ENCODE data around the gene MYOCD. TPM values are rescaled to one million over a fixed set of nuclear protein-coding genes. Genes with fewer than 3 reads are reported as not detected.

Gene MYOCD
- total and polyA plus RNA-seq, 4 donors, result 24.8 to 251 (median 61.4) TPM

DNA sequence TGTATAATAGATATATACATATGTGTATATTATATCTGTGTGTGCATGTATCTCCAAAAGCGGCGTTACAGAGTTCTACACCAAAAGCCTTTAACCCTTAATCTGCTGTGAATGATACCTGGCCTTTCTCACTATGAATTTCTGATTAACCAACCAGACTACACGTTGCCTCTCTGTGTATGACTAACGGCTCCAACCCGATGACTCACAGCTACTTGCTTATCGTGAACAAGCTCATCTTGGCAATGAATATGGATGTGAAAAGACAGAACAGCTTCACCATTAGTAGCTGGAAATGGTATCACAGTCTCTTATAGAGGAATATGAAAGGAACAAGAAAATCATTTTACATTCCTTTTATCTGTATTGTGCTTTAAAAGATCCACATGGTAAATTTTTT is 99.9 kb downstream of the MYOCD start:
- H3K9me3 ChIP-seq (ENCODE audit: control insufficient read depth, low read length), result no peaks in the 10 kb centered on the region
- no peak overlapping the region for H3K4me3 ChIP-seq (ENCODE audit: low read length in 2 of 2)
- DNase-seq (peak in 1 of 2 donors; percentile 57), ATAC-seq (ENCODE audit: low FRiP score) (no peak)
- peaks cover 4 to 12% of the 10 kb centered on the region in 2 donors for H3K36me3 ChIP-seq (ENCODE audit: control insufficient read depth in 1 of 2, insufficient read depth in 2 of 2, low read length in 1 of 2)
- no peaks in the 10 kb centered on the region for H3K27me3 ChIP-seq (ENCODE audit: control insufficient read depth in 1 of 2, insufficient read depth in 2 of 2, low read length in 1 of 2)
- no peaks in the 10 kb centered on the region for H3K4me1 ChIP-seq (ENCODE audit: control insufficient read depth in 1 of 2, insufficient read depth in 2 of 2, low read length in 2 of 2)
- intact Hi-C loops (cut with DNase I), result no loop called here
- H3K27ac ChIP-seq (ENCODE audit: low read depth in 1 of 2, low read length in 2 of 2), result no peak overlapping the region
- 28 to 36% methylated on average over 6 of the region's 6 CpGs for WGBS, 2 donors

DNA sequence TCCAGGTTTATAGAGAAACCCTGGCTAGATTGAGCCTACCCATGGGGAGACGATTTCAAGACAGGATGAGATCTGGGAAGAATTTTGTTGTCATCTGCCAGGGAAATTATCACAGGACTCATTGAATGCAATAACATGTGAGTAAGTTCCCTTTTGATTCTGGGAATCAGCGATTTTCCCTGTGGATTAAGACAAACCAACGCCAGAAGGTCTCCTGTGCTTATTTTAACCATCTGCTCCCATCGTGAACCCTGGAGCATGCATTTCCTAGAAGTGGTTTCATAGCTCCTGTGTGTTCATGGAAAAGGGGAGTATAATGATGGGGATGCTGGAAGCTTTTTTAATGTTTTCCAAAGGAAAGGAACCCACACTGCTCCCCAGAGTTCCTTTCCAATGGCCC is 102.6 kb downstream of the MYOCD start:
- Histone ChIP-seq H3K27me3 (ENCODE audit: control insufficient read depth in 1 of 2, insufficient read depth in 2 of 2, low read length in 1 of 2) (no peaks in the 10 kb centered on the region), H3K27ac (ENCODE audit: low read depth in 1 of 2, low read length in 2 of 2) (no peak overlapping the region), H3K4me1 (ENCODE audit: control insufficient read depth in 1 of 2, insufficient read depth in 2 of 2, low read length in 2 of 2) (no peaks in the 10 kb centered on the region), H3K9me3 (ENCODE audit: control insufficient read depth, low read length) (no peaks in the 10 kb centered on the region), H3K4me3 (ENCODE audit: low read length in 2 of 2) (no peak overlapping the region), H3K36me3 (ENCODE audit: control insufficient read depth in 1 of 2, insufficient read depth in 2 of 2, low read length in 1 of 2) (peaks cover 2 to 4% of the 10 kb centered on the region in 2 donors)
- WGBS, 2 donors, result 66 to 70% methylated on average over 4 of the region's 4 CpGs
- DNase-seq (no peak), ATAC-seq (ENCODE audit: low FRiP score) (no peak)
- intact Hi-C loops (cut with DNase I), result no loop called here

DNA sequence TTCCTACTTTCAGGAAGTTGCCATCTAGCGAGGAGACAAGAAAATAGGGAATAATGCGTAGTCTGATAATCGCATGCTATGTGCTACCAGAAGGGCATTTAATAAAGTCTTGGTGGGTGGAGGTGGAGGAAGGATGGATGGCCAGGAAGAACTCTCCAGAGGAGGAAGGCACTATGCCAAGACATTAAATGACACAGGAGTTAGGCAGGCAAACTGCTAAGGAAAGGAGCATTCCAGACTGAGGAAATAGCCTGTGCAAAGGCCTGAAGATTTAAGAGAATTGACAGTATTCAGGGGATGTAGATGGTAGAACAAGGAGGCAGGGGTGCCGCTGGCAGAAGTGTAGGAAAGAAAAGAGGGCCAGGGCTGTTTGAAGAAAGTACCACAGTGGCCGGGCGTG is 104.3 kb downstream of the MYOCD start:
- Histone ChIP-seq H3K4me1 (ENCODE audit: control insufficient read depth in 1 of 2, insufficient read depth in 2 of 2, low read length in 2 of 2) (no peaks in the 10 kb centered on the region), H3K4me3 (ENCODE audit: low read length in 2 of 2) (no peak overlapping the region), H3K27me3 (ENCODE audit: control insufficient read depth in 1 of 2, insufficient read depth in 2 of 2, low read length in 1 of 2) (no peaks in the 10 kb centered on the region), H3K27ac (ENCODE audit: low read depth in 1 of 2, low read length in 2 of 2) (no peak overlapping the region), H3K36me3 (ENCODE audit: control insufficient read depth in 1 of 2, insufficient read depth in 2 of 2, low read length in 1 of 2) (no peaks in the 10 kb centered on the region), H3K9me3 (ENCODE audit: control insufficient read depth, low read length) (no peaks in the 10 kb centered on the region)
- WGBS, 2 donors, result 91% methylated on average over 6 of the region's 6 CpGs
- DNase-seq, result no peak
- no peak for ATAC-seq (ENCODE audit: low FRiP score)
- intact Hi-C loops (cut with DNase I), result no loop called here

DNA sequence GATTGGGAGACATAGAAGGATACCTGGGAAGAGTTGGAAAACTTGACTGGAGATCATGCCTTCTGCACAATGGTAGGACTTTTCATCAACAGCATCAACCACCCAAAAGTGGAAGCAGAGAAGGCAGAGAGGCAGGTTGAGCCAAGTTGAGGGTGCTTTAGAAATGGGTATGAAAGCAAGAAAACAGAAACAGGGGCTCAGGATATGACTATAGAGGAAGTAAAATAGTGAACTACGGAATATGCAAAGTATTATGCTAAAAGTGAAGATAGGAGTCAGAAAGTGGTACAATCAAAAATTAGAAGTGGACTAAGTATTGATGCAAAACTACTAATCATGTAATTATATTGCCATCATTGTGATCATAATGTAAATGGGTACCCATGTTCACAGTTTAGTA is 107.5 kb downstream of the MYOCD start:
- H3K9me3 ChIP-seq (ENCODE audit: control insufficient read depth, low read length), result no peaks in the 10 kb centered on the region
- no peaks in the 10 kb centered on the region for H3K4me1 ChIP-seq (ENCODE audit: control insufficient read depth in 1 of 2, insufficient read depth in 2 of 2, low read length in 2 of 2)
- intact Hi-C loops (cut with DNase I), result no loop called here
- ATAC-seq (ENCODE audit: low FRiP score) (no peak), DNase-seq (no peak)
- no peak overlapping the region for H3K4me3 ChIP-seq (ENCODE audit: low read length in 2 of 2)
- H3K27me3 ChIP-seq (ENCODE audit: control insufficient read depth in 1 of 2, insufficient read depth in 2 of 2, low read length in 1 of 2), result no peaks in the 10 kb centered on the region
- H3K27ac ChIP-seq (ENCODE audit: low read depth in 1 of 2, low read length in 2 of 2), result no peak overlapping the region
- 62 to 69% methylated on average over 1 of the region's 1 CpG for WGBS, 2 donors
- H3K36me3 ChIP-seq (ENCODE audit: control insufficient read depth in 1 of 2, insufficient read depth in 2 of 2, low read length in 1 of 2), result peaks cover 0 to 3% of the 10 kb centered on the region in 2 donors

DNA sequence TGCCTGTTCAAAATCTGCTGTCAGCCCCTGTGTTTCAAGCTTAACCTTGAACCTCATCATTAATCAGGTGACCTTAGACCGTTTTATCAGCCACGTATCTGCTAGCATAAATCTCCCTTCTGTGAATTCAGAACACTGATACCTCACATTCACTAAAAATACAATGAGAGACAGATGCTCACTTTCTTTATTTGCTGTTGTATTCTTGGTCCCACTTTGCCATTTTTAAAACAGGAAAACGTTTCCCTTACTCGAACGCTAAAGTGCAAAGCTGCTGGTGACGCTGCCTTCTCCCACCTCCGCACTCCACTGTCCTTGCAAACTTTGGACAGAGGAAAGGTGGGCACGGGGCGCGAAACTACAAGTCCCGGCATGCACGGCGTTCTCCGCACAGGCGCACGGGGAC is 123.4 kb downstream of the MYOCD start:
- Histone ChIP-seq H3K4me3 (ENCODE audit: low read length in 2 of 2) (peak overlapping the region; percentile 86 to 88), H3K9me3 (ENCODE audit: control insufficient read depth, low read length) (no peaks in the 10 kb centered on the region), H3K27ac (ENCODE audit: low read depth in 1 of 2, low read length in 2 of 2) (no peak overlapping the region), H3K4me1 (ENCODE audit: control insufficient read depth in 1 of 2, insufficient read depth in 2 of 2, low read length in 2 of 2) (no peaks in the 10 kb centered on the region), H3K36me3 (ENCODE audit: control insufficient read depth in 1 of 2, insufficient read depth in 2 of 2, low read length in 1 of 2) (no peaks in the 10 kb centered on the region), H3K27me3 (ENCODE audit: control insufficient read depth in 1 of 2, insufficient read depth in 2 of 2, low read length in 1 of 2) (no peaks in the 10 kb centered on the region)
- WGBS, 2 donors, result 1% methylated on average over 16 of the region's 16 CpGs
- no peak for DNase-seq
- ATAC-seq (ENCODE audit: low FRiP score), result no peak
- intact Hi-C loops (cut with DNase I), result no loop called here

DNA sequence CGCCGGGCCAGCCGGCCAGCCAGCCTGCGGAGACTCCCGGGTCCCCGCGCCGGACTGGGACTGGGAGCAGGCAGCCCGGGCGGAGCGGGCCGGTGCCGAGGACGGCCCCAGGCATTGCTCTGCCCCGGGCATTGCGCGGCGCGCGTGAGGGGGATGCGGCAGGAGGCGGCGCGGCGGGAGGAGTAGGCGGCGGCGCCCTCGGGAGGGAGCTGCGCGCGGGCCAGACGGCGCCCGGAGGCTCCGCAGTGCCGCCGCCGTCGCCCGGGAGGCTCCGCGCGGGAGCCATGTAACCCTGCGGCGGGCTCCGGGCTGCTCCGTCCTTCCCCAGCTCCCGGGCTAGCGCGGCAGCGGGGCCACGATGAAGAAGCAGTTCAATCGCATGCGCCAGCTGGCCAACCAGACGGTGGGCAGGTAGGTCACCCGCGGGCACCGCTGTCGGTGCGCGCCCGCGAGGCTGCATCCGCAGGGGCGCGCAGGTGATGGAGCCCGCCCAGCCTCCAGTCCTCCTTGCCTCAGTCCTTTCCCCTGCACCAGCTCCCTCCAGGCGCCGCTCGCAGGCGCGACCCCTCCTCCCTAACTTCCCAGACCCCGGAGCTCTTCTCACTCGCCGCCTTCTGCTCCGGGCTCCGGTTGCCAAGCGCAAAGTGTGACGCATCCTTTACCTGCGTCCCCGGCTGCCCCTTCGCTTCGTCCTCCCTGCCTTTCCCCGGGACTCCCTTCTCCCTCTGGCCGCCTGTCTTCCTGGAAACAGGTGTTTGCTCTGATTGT is 124.0 kb downstream of the MYOCD start, which contains the start of gene ARHGAP44:
Gene ARHGAP44, plus strand, starts transcription at position 18 of the 768 bp plus-strand sequence. Its CDS starts 341 bp downstream, at position 359.
- peak; percentile 74 to 91 for DNase-seq
- Histone ChIP-seq H3K27ac (ENCODE audit: low read depth in 1 of 2, low read length in 2 of 2) (peak within 1 kb of the TSS in 1 of 2 donors; percentile 61), H3K36me3 (ENCODE audit: control insufficient read depth in 1 of 2, insufficient read depth in 2 of 2, low read length in 1 of 2) (no peaks in the 10 kb centered on the region), H3K9me3 (ENCODE audit: control insufficient read depth, low read length) (no peaks in the 10 kb centered on the region), H3K4me1 (ENCODE audit: control insufficient read depth in 1 of 2, insufficient read depth in 2 of 2, low read length in 2 of 2) (no peaks in the 10 kb centered on the region), H3K27me3 (ENCODE audit: control insufficient read depth in 1 of 2, insufficient read depth in 2 of 2, low read length in 1 of 2) (no peaks in the 10 kb centered on the region), H3K4me3 (ENCODE audit: low read length in 2 of 2) (peak within 1 kb of the TSS; percentile 86 to 88)
- ATAC-seq (ENCODE audit: low FRiP score), result peak; percentile 90
- WGBS, 2 donors, result 0 to 1% methylated on average over 53 to 86 of the region's 86 CpGs
- intact Hi-C loops (cut with DNase I), result loop anchor here in 1 of 2 donors (5.0 kb wide), 1 partner anchor 53 kb away; no protein-coding TSS in a partner anchor

DNA sequence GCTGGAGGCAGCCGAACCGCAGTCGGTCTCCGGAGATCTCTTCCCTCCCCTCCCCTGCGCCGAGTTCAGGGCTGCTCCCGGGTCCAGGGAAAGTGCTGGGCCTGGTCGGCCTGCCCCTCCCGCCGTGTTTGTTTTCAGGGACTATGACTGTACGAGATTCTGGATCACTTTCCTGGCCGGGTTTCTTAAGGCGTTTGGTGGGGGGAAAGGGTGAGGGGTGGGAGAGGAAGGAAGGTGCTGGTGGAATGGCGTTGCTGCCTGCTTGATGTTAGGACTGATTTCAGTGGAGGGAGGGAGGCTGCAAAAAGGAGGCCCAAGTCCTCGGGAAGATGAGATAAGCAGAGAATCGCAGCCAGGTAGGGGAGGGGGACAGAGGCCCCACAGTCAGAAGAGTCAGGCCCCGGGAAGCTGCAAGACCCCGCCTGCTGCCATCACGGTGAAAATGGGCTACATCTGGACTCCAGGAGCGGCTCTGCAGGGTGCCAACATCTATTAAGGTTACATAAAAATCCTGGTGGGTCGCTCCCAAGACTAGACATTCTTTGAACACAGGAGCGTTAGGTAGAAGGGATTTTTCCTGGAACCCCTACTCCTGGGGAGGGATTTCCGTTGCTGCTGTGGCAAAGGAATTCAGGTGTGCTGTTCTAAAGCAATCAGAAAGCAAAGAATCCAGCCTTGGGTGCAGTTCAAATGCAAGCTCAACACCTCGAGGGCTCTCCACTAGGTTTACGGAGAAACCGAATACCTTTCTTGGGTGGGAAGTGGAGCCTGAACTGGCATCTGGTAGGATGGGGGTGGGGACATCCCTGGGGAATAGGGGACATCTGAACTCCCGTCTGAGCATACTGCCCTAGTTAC is 124.8 kb downstream of the MYOCD start:
- H3K4me3 ChIP-seq (ENCODE audit: low read length in 2 of 2), result peak overlapping the region; percentile 86 to 88
- ATAC-seq (ENCODE audit: low FRiP score), result peak; percentile 26
- H3K36me3 ChIP-seq (ENCODE audit: control insufficient read depth in 1 of 2, insufficient read depth in 2 of 2, low read length in 1 of 2), result no peaks in the 10 kb centered on the region
- DNase-seq, result no peak
- H3K27ac ChIP-seq (ENCODE audit: low read depth in 1 of 2, low read length in 2 of 2), result no peak overlapping the region
- H3K9me3 ChIP-seq (ENCODE audit: control insufficient read depth, low read length), result no peaks in the 10 kb centered on the region
- WGBS, 2 donors, result 33 to 34% methylated on average over 27 of the region's 27 CpGs
- H3K4me1 ChIP-seq (ENCODE audit: control insufficient read depth in 1 of 2, insufficient read depth in 2 of 2, low read length in 2 of 2), result no peaks in the 10 kb centered on the region
- intact Hi-C loops (cut with DNase I), result loop anchor here in 1 of 2 donors (5.0 kb wide), 1 partner anchor 52 kb away; no protein-coding TSS in a partner anchor
- H3K27me3 ChIP-seq (ENCODE audit: control insufficient read depth in 1 of 2, insufficient read depth in 2 of 2, low read length in 1 of 2), result no peaks in the 10 kb centered on the region

DNA sequence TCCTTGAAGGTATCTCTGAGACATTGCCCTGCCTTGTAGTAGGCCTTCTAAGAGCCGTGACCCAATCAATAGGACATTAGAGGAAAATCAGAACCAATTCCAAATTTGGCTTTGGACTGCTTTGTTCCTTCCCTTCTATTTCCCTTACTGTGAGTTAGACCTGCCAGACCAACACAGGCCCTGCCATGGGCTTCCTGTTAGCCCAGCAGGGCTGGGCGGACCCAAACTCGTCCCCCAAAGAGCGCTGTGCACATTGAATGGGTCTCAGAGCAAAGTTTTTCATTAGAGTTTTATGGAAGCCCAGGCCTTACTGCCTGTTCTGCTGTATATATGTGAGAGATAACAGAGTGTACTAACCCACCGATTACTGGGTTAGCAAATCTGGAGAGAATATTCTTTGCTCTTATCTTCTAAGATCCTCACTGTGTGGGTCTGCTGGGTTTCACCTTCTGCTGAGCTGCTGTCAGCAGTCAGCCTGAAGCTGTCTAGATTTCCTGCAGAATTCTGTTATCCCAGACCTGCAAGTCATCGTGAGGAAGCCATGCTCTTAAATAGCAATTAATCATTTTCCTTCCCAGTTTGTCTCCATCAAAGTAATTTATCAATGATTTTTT is 129.3 kb downstream of the MYOCD start:
- Histone ChIP-seq H3K4me3 (ENCODE audit: low read length in 2 of 2) (no peak overlapping the region), H3K36me3 (ENCODE audit: control insufficient read depth in 1 of 2, insufficient read depth in 2 of 2, low read length in 1 of 2) (no peaks in the 10 kb centered on the region), H3K9me3 (ENCODE audit: control insufficient read depth, low read length) (no peaks in the 10 kb centered on the region), H3K4me1 (ENCODE audit: control insufficient read depth in 1 of 2, insufficient read depth in 2 of 2, low read length in 2 of 2) (no peaks in the 10 kb centered on the region), H3K27ac (ENCODE audit: low read depth in 1 of 2, low read length in 2 of 2) (no peak overlapping the region), H3K27me3 (ENCODE audit: control insufficient read depth in 1 of 2, insufficient read depth in 2 of 2, low read length in 1 of 2) (no peaks in the 10 kb centered on the region)
- intact Hi-C loops (cut with DNase I), result loop anchor here in 1 of 2 donors (5.0 kb wide), 1 partner anchor 47 kb away; no protein-coding TSS in a partner anchor
- DNase-seq (no peak), ATAC-seq (ENCODE audit: low FRiP score) (no peak)
- WGBS, 2 donors, result 80 to 88% methylated on average over 6 of the region's 6 CpGs
